Neutrophil (primary cell): Measurements from ENCODE around the gene ITPR2.

ENCODE experiments used
- H3K27ac ChIP-seq: fragments of 200-600 bp; sonication (generic); 2 replicates; pipeline ENCODE4 v1.5.1; 2016; ENCODE audit warnings: mild to moderate bottlenecking, moderate library complexity
- H3K27me3 ChIP-seq: fragments of 200-600 bp; sonication (generic); 2 replicates; pipeline ENCODE4 v1.6.0; 2016; ENCODE audit warnings: mild to moderate bottlenecking
- H3K36me3 ChIP-seq: fragments of 200-600 bp; sonication (generic); 2 replicates; pipeline ENCODE4 v1.5.1; 2017
- H3K4me1 ChIP-seq, 2 experiments: fragments of 200-600 bp in 1 of 2; sonication (generic) in 1 of 2; 1 replicate in 1 of 2; 2 replicates in 1 of 2; pipeline versions ENCODE4 v1.5.1 to v1.6.1; 2013 to 2016; ENCODE audit warnings: low read depth in 1 of 2, low read length in 1 of 2, mild to moderate bottlenecking in 1 of 2, moderate library complexity in 1 of 2; ENCODE audit not compliant: control insufficient read depth in 1 of 2, insufficient read depth in 1 of 2
- H3K4me3 ChIP-seq, 2 experiments: fragments of 200-600 bp in 1 of 2; sonication (generic) in 1 of 2; 1 replicate in 1 of 2; 2 replicates in 1 of 2; pipeline ENCODE4 v1.5.1; 2013 to 2016; ENCODE audit warnings: low read depth in 1 of 2, low read length in 1 of 2, mild to moderate bottlenecking in 1 of 2, moderate library complexity in 1 of 2
- H3K9me3 ChIP-seq: fragments of 200-600 bp; sonication (generic); 2 replicates; pipeline ENCODE4 v1.5.1; 2016
- CTCF ChIP-seq: fragments of 200-600 bp; sonication (generic); IDR thresholded peaks from 2 replicates; pipeline ENCODE4 v1.5.1; 2016; ENCODE audit warnings: antibody characterized with exemption

The ITPR2 gene

GRCh38 chr12:26694402-26694801, 138.6 kb downstream of the ITPR2 start:
- H3K4me1 ChIP-seq: no peaks in the 10 kb centered on the region
- TF ChIP-seq CTCF: no peak
- H3K4me3 ChIP-seq: no peak overlapping the region
- H3K27ac ChIP-seq: no peak overlapping the region
- H3K36me3 ChIP-seq: peaks cover 24% of the 10 kb centered on the region
- H3K27me3 ChIP-seq: no peaks in the 10 kb centered on the region
- no peaks in the 10 kb centered on the region for H3K9me3 ChIP-seq

DNA sequence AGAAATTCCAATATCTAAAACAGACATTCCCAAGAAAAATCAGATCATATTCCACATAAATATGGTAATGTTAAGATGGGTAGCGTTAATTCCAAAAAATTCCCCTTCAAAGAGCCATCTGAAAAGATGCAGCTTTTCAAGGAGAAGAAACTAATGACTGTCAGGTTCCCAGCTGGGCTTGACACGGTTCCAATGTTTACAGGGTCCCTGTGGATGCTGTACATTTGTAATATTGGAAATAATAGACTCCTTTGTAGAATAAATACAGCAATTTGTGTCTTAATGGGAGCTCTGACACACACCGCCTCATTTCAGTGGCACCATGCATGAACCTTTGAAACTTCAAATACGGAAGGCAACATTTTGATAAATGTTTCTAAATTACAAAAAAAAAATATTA, 140.6 kb downstream of the ITPR2 start:
- Histone ChIP-seq H3K27ac (no peak overlapping the region), H3K4me1 (no peaks in the 10 kb centered on the region)
- TF ChIP-seq CTCF: no peak

GRCh38 chr12:26691234-26691970, 141.6 kb downstream of the ITPR2 start:
- no peak overlapping the region for H3K27ac ChIP-seq
- H3K4me3 ChIP-seq: no peak overlapping the region
- peaks cover 30% of the 10 kb centered on the region for H3K36me3 ChIP-seq
- no peaks in the 10 kb centered on the region for H3K9me3 ChIP-seq
- no peak for TF ChIP-seq CTCF
- no peaks in the 10 kb centered on the region for H3K27me3 ChIP-seq
- H3K4me1 ChIP-seq: no peaks in the 10 kb centered on the region

More for the DNA sequence above, 140.6 kb downstream of the ITPR2 start:
- Histone ChIP-seq H3K4me3 (no peak overlapping the region), H3K9me3 (no peaks in the 10 kb centered on the region), H3K36me3 (peaks cover 24% of the 10 kb centered on the region), H3K27me3 (no peaks in the 10 kb centered on the region)

- Histone ChIP-seq H3K4me3 (no peak overlapping the region), H3K9me3 (no peaks in the 10 kb centered on the region), H3K4me1 (no peaks in the 10 kb centered on the region), H3K36me3 (peaks cover 30% of the 10 kb centered on the region), H3K27me3 (no peaks in the 10 kb centered on the region), H3K27ac (no peak overlapping the region)
- no peak for TF ChIP-seq CTCF
Observed at GRCh38 chr12:26690601-26691000, 142.4 kb downstream of the ITPR2 start.

- no peaks in the 10 kb centered on the region for H3K27me3 ChIP-seq
- H3K36me3 ChIP-seq: peaks cover 37% of the 10 kb centered on the region
- no peak for TF ChIP-seq CTCF
- no peak overlapping the region for H3K4me3 ChIP-seq
- H3K27ac ChIP-seq: no peak overlapping the region
- H3K9me3 ChIP-seq: no peaks in the 10 kb centered on the region
- H3K4me1 ChIP-seq: no peaks in the 10 kb centered on the region
Observed at GRCh38 chr12:26689281-26689841, 143.6 kb downstream of the ITPR2 start.
